K562 (cell line): ENCODE data around the gene RBMS3. TPM values are rescaled to one million over a fixed set of nuclear protein-coding genes. Genes with fewer than 3 reads are reported as not detected.

ENCODE experiments used
- ATAC-seq: fragments of 200-7000 bp; cut with Tn5 transposase; 3 replicates; pipeline ENCODE4 v1.9.1; 2020; ENCODE audit warnings: moderate library complexity
- BruUV-seq: library from RNA; stranded (reverse); fragments of 400-500 nt; replicated peaks from 2 replicates; lab custom pipeline; 2021; lab: Mats Ljungman, UMichigan
- CTCF ChIA-PET: fragments of 300-600 bp; formaldehyde crosslinking; extraction: SDS; loops from one replicate; lab custom pipeline; 2021; ENCODE audit warnings: low intra/inter-chr PET ratio; lab: Yijun Ruan, JAX
- POLR2A ChIA-PET: fragments of 300-600, 350-650 bp; sonication (Branson Sonifier 250); formaldehyde crosslinking; extraction: SDS; loops from one replicate; lab custom pipeline; 2021; ENCODE audit warnings: antibody characterized with exemption, inconsistent platforms; lab: Yijun Ruan, JAX
- DNase-seq, 4 experiments: peaks; one replicate each; pipeline versions ENCODE4 v3.0.0 to v3.0.0-alpha.2; 2011 to 2018; ENCODE audit warnings: low spot score in 3 of 4, mixed read lengths in 3 of 4; ENCODE audit errors: extremely low read depth in 1 of 4
- FAIRE-seq: peaks from 2 replicates; lab custom pipeline; 2011; peaks lifted over from hg19 to GRCh38; lab: Jason Lieb, UNC
- H2AFZ ChIP-seq: 2 replicates; pipeline ENCODE4 v1.6.0; 2011; ENCODE audit warnings: low read depth, low read length, control low read depth, inconsistent platforms
- H3K27ac ChIP-seq: fragments of 200-600 bp; 3 replicates; pipeline ENCODE4 v1.8.0; 2011; ENCODE audit warnings: low read depth, mild to moderate bottlenecking, control low read depth, inconsistent platforms, low read length, moderate library complexity, mixed read lengths; ENCODE audit errors: extremely low read depth
- H3K27me3 ChIP-seq, 2 experiments: fragments of 300-600 bp in 1 of 2; 2 replicates in 1 of 2; 3 replicates in 1 of 2; pipeline versions ENCODE4 v1.6.0 to v1.8.0; 2011; ENCODE audit warnings: inconsistent platforms in 2 of 2, low read length in 2 of 2, mild to moderate bottlenecking in 1 of 2, mixed read lengths in 1 of 2, moderate library complexity in 1 of 2; ENCODE audit not compliant: control insufficient read depth in 2 of 2, insufficient read depth in 2 of 2
- H3K36me3 ChIP-seq: fragments of 300-600 bp; 3 replicates; pipeline ENCODE4 v1.8.0; 2011; ENCODE audit warnings: mild to moderate bottlenecking, low read length, inconsistent platforms; ENCODE audit not compliant: control insufficient read depth, insufficient read depth
- H3K4me1 ChIP-seq, 2 experiments: fragments of 200-600 bp in 1 of 2; replicated peaks in 1 of 2; 2 replicates in 1 of 2; 3 replicates in 1 of 2; pipeline versions ENCODE4 v1.5.1 to v1.8.0; 2011; ENCODE audit warnings: inconsistent platforms in 2 of 2, low read length in 2 of 2, mild to moderate bottlenecking in 1 of 2, mixed read lengths in 1 of 2, moderate library complexity in 1 of 2; ENCODE audit not compliant: control insufficient read depth in 2 of 2, insufficient read depth in 2 of 2
- H3K4me2 ChIP-seq: 2 replicates; pipeline ENCODE4 v1.6.1; 2011; ENCODE audit warnings: low read length, control low read depth, inconsistent platforms, mixed read lengths; ENCODE audit not compliant: insufficient read depth
- H3K4me3 ChIP-seq: fragments of 200-600 bp; sonication (generic), shearing (Covaris generic); 2 replicates; pipeline ENCODE4 v1.5.1; 2016; ENCODE audit warnings: control low read depth, inconsistent platforms
- H3K79me2 ChIP-seq: fragments of 200-600 bp; 3 replicates; pipeline ENCODE4 v1.8.0; 2011; ENCODE audit warnings: low read length, inconsistent platforms; ENCODE audit not compliant: control insufficient read depth, insufficient read depth
- H3K9ac ChIP-seq, 2 experiments: 2 replicates each; pipeline versions ENCODE4 v1.6.0 to v1.6.1; 2011; ENCODE audit warnings: low read depth in 2 of 2, low read length in 2 of 2, control low read depth in 1 of 2, inconsistent platforms in 1 of 2, mild to moderate bottlenecking in 1 of 2, mixed read lengths in 1 of 2; ENCODE audit not compliant: insufficient read depth in 1 of 2
- H3K9me1 ChIP-seq: one replicate; pipeline ENCODE4 v1.6.0; 2011; ENCODE audit warnings: inconsistent platforms, mild to moderate bottlenecking, low read length, moderate library complexity; ENCODE audit not compliant: control insufficient read depth, insufficient read depth
- H3K9me3 ChIP-seq: replicated peaks from 2 replicates; pipeline ENCODE4 v1.5.1; 2011; ENCODE audit warnings: low read depth, low read length, inconsistent platforms; ENCODE audit not compliant: control insufficient read depth, insufficient read depth
- H4K20me1 ChIP-seq: replicated peaks from 2 replicates; pipeline ENCODE4 v1.6.1; 2011; ENCODE audit warnings: low read length, inconsistent platforms, mixed read lengths; ENCODE audit not compliant: control insufficient read depth, insufficient read depth
- WGBS: fragments of 100-300 bp; shearing (Covaris generic); methylation state at CpG from one replicate; pipeline ENCODE4 v1.1.6; 2016; ENCODE audit warnings: low coverage, mixed read lengths; ENCODE audit not compliant: insufficient coverage; ENCODE audit errors: missing lambda C conversion rate; 5-methylcytosine and 5-hydroxymethylcytosine counted together
- in situ Hi-C: fragments of 300-500 bp; cut with MboI; formaldehyde crosslinking; loops from 4 replicates; pipeline ENCODE4 v1.15.0; 2018; ENCODE audit warnings: inconsistent platforms, mixed read lengths
- intact Hi-C: fragments of 100-400 bp; cut with micrococcal nuclease; formaldehyde crosslinking; loops from 2 replicates; pipeline ENCODE4 v1.14.2; 2022
- polyA plus RNA-seq, 8 experiments: library from polyadenylated mRNA; depleted of rRNA in 4 of 8; stranded (reverse) in 5 of 8; unstranded in 3 of 8; fragments of >200 nt; fragmentation: Nextera tagmentation in 2 of 8; fragmentation: Illumina TruSeq in 1 of 8; extraction: Ambion mirVana in 2 of 8; extraction: Trizol in 1 of 8; gene quantifications; 2 replicates each; pipeline versions ENCODE4 v1.2.1 to v1.2.3, GENCODE V29; 2011 to 2014; ENCODE audit warnings: inconsistent platforms in 1 of 8, missing spikeins in 1 of 8
- total RNA-seq, 7 experiments: library from RNA; depleted of rRNA in 6 of 7; stranded (reverse); fragments of >200 nt in 6 of 7; fragmentation: Illumina TruSeq in 2 of 7; extraction: Trizol in 2 of 7; gene quantifications; 2 replicates each; pipeline versions ENCODE4 v1.2.1 to v1.2.3, GENCODE V29; 2011 to 2021; ENCODE audit warnings: low replicate concordance in 1 of 7
- TF ChIP-seq, protein P1 (sequence below): sonication (generic); formaldehyde crosslinking; IDR thresholded peaks from 2 replicates; pipeline ENCODE4 v1.8.0; 2023; ENCODE audit warnings: mild to moderate bottlenecking, missing genetic modification reagents
- TF ChIP-seq, protein P2 (sequence below): fragments of 250-450 bp; sonication (Bioruptor Pico); IDR thresholded peaks from 2 replicates; pipeline ENCODE4 v1.4.0; 2020; ENCODE audit warnings: mild to moderate bottlenecking
- TF ChIP-seq, protein P3 (sequence below): fragments of 250-450 bp; sonication (Bioruptor Pico); IDR thresholded peaks from 2 replicates; pipeline ENCODE4 v1.8.0; 2021; ENCODE audit warnings: moderate library complexity, mild to moderate bottlenecking, inconsistent platforms

RBMS3 gene
- total and polyA plus RNA-seq, 9 of the 15 experiments (the other 6 are each of a cell fraction or from before 2014, with no cell fraction given), result 0.20 TPM; not detected in 8

DNA sequence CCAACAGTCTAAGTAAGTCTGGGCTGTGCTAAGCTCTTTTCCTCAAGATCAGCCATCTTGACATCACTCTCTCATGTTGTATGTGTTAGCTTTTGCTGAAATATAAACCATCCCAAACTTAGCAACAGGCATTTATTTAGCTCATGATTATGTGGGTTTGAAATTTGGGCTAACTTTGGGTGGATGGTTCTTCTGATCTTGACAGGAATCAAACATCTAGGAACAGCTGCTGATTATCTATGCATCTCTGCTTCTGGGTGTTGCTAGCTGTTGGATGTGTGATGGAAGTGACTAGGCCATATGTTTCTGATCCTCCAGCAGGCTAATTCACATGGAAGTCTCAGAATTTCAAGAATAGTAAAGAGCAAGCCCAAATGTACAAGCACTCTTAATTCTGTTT lies 710.3 kb downstream of the RBMS3 start (continued):
- TF ChIP-seq, protein P1, sequence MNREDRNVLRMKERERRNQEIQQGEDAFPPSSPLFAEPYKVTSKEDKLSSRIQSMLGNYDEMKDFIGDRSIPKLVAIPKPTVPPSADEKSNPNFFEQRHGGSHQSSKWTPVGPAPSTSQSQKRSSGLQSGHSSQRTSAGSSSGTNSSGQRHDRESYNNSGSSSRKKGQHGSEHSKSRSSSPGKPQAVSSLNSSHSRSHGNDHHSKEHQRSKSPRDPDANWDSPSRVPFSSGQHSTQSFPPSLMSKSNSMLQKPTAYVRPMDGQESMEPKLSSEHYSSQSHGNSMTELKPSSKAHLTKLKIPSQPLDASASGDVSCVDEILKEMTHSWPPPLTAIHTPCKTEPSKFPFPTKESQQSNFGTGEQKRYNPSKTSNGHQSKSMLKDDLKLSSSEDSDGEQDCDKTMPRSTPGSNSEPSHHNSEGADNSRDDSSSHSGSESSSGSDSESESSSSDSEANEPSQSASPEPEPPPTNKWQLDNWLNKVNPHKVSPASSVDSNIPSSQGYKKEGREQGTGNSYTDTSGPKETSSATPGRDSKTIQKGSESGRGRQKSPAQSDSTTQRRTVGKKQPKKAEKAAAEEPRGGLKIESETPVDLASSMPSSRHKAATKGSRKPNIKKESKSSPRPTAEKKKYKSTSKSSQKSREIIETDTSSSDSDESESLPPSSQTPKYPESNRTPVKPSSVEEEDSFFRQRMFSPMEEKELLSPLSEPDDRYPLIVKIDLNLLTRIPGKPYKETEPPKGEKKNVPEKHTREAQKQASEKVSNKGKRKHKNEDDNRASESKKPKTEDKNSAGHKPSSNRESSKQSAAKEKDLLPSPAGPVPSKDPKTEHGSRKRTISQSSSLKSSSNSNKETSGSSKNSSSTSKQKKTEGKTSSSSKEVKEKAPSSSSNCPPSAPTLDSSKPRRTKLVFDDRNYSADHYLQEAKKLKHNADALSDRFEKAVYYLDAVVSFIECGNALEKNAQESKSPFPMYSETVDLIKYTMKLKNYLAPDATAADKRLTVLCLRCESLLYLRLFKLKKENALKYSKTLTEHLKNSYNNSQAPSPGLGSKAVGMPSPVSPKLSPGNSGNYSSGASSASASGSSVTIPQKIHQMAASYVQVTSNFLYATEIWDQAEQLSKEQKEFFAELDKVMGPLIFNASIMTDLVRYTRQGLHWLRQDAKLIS (CRISPR knock-in tag), result no peak

DNA sequence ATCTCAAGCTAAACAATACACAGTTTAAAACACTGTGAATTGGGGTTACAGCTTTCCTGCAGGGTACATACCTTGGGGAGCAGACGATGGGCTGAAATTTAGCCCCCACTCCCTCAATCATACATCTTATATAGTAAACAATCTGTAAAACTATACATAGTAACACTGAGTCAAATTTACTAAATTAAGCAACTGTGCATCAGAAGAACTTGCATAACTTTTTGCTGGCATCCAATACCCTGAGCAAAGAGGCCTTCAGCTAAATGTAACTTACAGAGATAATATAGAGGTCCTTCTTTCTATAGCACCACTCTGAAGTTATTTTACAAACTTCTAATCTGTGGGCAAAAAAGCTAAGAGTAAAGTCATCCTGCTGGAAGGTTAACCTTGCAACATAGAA lies 721.9 kb downstream of the RBMS3 start:
- H3K27me3 ChIP-seq, result no peaks in the 10 kb centered on the region
- H2AFZ ChIP-seq, result no peak overlapping the region
- CTCF ChIA-PET, result no interaction called here
- WGBS, result 0% methylated on average over 1 of the region's 1 CpG
- no peaks in the 10 kb centered on the region for H3K79me2 ChIP-seq
- TF ChIP-seq, protein P2, sequence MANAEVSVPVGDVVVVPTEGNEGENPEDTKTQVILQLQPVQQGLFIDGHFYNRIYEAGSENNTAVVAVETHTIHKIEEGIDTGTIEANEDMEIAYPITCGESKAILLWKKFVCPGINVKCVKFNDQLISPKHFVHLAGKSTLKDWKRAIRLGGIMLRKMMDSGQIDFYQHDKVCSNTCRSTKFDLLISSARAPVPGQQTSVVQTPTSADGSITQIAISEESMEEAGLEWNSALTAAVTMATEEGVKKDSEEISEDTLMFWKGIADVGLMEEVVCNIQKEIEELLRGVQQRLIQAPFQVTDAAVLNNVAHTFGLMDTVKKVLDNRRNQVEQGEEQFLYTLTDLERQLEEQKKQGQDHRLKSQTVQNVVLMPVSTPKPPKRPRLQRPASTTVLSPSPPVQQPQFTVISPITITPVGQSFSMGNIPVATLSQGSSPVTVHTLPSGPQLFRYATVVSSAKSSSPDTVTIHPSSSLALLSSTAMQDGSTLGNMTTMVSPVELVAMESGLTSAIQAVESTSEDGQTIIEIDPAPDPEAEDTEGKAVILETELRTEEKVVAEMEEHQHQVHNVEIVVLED, result no peak
- TF ChIP-seq, protein P3, sequence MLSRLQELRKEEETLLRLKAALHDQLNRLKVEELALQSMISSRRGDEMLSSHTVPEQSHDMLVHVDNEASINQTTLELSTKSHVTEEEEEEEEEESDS (CRISPR knock-in tag), result no peak
- TF ChIP-seq, all 486 proteins: peak for 0
- Histone ChIP-seq H3K27ac (no peak overlapping the region), H3K4me2 (no peak overlapping the region), H3K9me1 (no peaks in the 10 kb centered on the region), H3K9ac (no peak overlapping the region), H3K36me3 (no peaks in the 10 kb centered on the region), H4K20me1 (no peaks in the 10 kb centered on the region), H3K9me3 (no peaks in the 10 kb centered on the region; the same call in 1 of the 2 replicates), H3K4me1 (no peaks in the 10 kb centered on the region), H3K4me3 (no peak overlapping the region)
- FAIRE-seq (no peak), ATAC-seq (no peak), DNase-seq (no peak)
- in situ Hi-C loops, result no loop called here
- intact Hi-C loops, result no loop called here
- POLR2A ChIA-PET, result no interaction called here
- BruUV-seq, result no TSS peak
